Gastroesophageal sphincter (tissue), 4 donors: ENCODE data around the gene MXD3. TPM values are rescaled to one million over a fixed set of nuclear protein-coding genes. Genes with fewer than 3 reads are reported as not detected.

Experiments
- ATAC-seq: fragments of 150-250 bp; one replicate; pipeline ENCODE4 v1.9.1; 2016; ENCODE audit warnings: mild to moderate bottlenecking, moderate library complexity
- H3K27ac ChIP-seq, 4 donors: fragments of 200-600 bp; sonication (generic) in 3 of 4; 1 replicate in 3 of 4; 2 replicates in 1 of 4; pipeline ENCODE4 v1.5.1; 2016 to 2019
- H3K27me3 ChIP-seq: fragments of 200-600 bp; sonication (generic); one replicate; pipeline ENCODE4 v1.5.1; 2019
- H3K36me3 ChIP-seq, 2 donors: fragments of 200-600 bp; sonication (generic); one replicate each; pipeline ENCODE4 v1.5.1; 2019; ENCODE audit warnings: control low read depth in 1 of 2
- H3K4me1 ChIP-seq, 3 donors: fragments of 200-600 bp; sonication (generic); 1 replicate in 2 of 3; 2 replicates in 1 of 3; pipeline ENCODE4 v1.5.1; 2016 to 2019; ENCODE audit warnings: control low read depth in 2 of 3
- H3K4me3 ChIP-seq, 2 donors: fragments of 200-600 bp; sonication (generic); one replicate each; pipeline ENCODE4 v1.5.1; 2019; ENCODE audit warnings: mild to moderate bottlenecking in 1 of 2, moderate library complexity in 1 of 2
- H3K9me3 ChIP-seq, 3 donors: fragments of 200-600 bp; sonication (generic); one replicate each; pipeline ENCODE4 v1.5.1; 2017 to 2019; ENCODE audit warnings: control low read depth in 2 of 3
- CTCF ChIP-seq, 4 experiments: fragments of 200-600 bp in 2 of 4; fragments of 450-650 bp in 2 of 4; sonication (generic) in 1 of 4; IDR thresholded peaks; one replicate each; pipeline ENCODE4 v1.5.1; 2017 to 2019; ENCODE audit warnings: antibody characterized with exemption in 4 of 4, mild to moderate bottlenecking in 2 of 4, moderate library complexity in 2 of 4
- EP300 ChIP-seq: sonication (generic); formaldehyde crosslinking; IDR thresholded peaks from one replicate; pipeline ENCODE4 v1.6.1; 2017; ENCODE audit warnings: antibody characterized with exemption, mild to moderate bottlenecking
- POLR2A ChIP-seq, 2 donors: fragments of 450-650 bp; IDR thresholded peaks; one replicate each; pipeline ENCODE4 v1.6.1; 2017; ENCODE audit warnings: antibody characterized with exemption in 2 of 2, mild to moderate bottlenecking in 2 of 2, moderate library complexity in 1 of 2
- POLR2AphosphoS5 ChIP-seq: sonication (generic); formaldehyde crosslinking; IDR thresholded peaks from one replicate; pipeline ENCODE4 v1.6.1; 2017; ENCODE audit warnings: antibody characterized with exemption
- WGBS, 2 donors: methylation state at CpG; one replicate each; pipeline ENCODE4 v1.1.5; 2018; ENCODE audit warnings: low coverage in 1 of 2; 5-methylcytosine and 5-hydroxymethylcytosine counted together
- total RNA-seq, 4 donors: library from RNA; depleted of rRNA; stranded (reverse); fragments of >200 nt; gene quantifications; one replicate each; pipeline ENCODE4 v1.1.0, GENCODE V29; 2016

MXD3 gene
- total RNA-seq, 4 donors from 2014 or later = 1.7 to 10.9 (median 6.3) TPM

GRCh38 chr5:177330991-177331842, 19.5 kb upstream of the MXD3 start:
- Histone ChIP-seq H3K4me1 (no peaks in the 10 kb centered on the region), H3K36me3 (peaks cover 0 to 83% of the 10 kb centered on the region in 2 donors), H3K27me3 (no peaks in the 10 kb centered on the region), H3K27ac (no peak overlapping the region), H3K4me3 (no peak overlapping the region), H3K9me3 (no peaks in the 10 kb centered on the region)
- 76 to 79% methylated on average over 3 to 12 of the region's 27 CpGs for WGBS, 2 donors
- no peak for TF ChIP-seq CTCF (IDR thresholded peaks at IDR 0.05)
- TF ChIP-seq POLR2AphosphoS5 = no peak
- no peak for TF ChIP-seq POLR2A (IDR thresholded peaks at IDR 0.05)
- TF ChIP-seq EP300 = no peak
- no peak for ATAC-seq

GRCh38 chr5:177329883-177330282, 18.2 kb upstream of the MXD3 start:
- H3K27me3 ChIP-seq = no peaks in the 10 kb centered on the region
- no peak for ATAC-seq
- H3K36me3 ChIP-seq = peaks cover 0 to 69% of the 10 kb centered on the region in 2 donors
- no peaks in the 10 kb centered on the region for H3K9me3 ChIP-seq
- WGBS, 2 donors = 70% methylated on average over 3 of the region's 6 CpGs; no CpG with 5 or more reads in 1 of the 2 donors
- H3K4me1 ChIP-seq = no peaks in the 10 kb centered on the region
- TF ChIP-seq POLR2A (IDR thresholded peaks at IDR 0.05) (no peak), CTCF (IDR thresholded peaks at IDR 0.05) (no peak), POLR2AphosphoS5 (no peak), EP300 (no peak)
- no peak overlapping the region for H3K27ac ChIP-seq
- no peak overlapping the region for H3K4me3 ChIP-seq

GRCh38 chr5:177328545-177329231, 17.0 kb upstream of the MXD3 start:
- no peaks in the 10 kb centered on the region for H3K27me3 ChIP-seq
- H3K4me1 ChIP-seq = no peaks in the 10 kb centered on the region
- TF ChIP-seq CTCF (IDR thresholded peaks at IDR 0.05) (no peak), POLR2A (IDR thresholded peaks at IDR 0.05) (no peak), EP300 (no peak), POLR2AphosphoS5 (no peak)
- 84 to 87% methylated on average over 11 to 18 of the region's 19 CpGs for WGBS, 2 donors
- no peaks in the 10 kb centered on the region for H3K9me3 ChIP-seq
- peak overlapping the region in 1 of 4 donors; percentile 50 for H3K27ac ChIP-seq
- H3K36me3 ChIP-seq = peaks cover 0 to 57% of the 10 kb centered on the region in 2 donors
- no peak for ATAC-seq
- H3K4me3 ChIP-seq = no peak overlapping the region

GRCh38 chr5:177327539-177328522, 16.1 kb upstream of the MXD3 start:
- Histone ChIP-seq H3K4me3 (no peak overlapping the region), H3K4me1 (no peaks in the 10 kb centered on the region), H3K36me3 (peaks cover 0 to 49% of the 10 kb centered on the region in 2 donors), H3K9me3 (no peaks in the 10 kb centered on the region), H3K27ac (peak overlapping the region in 3 of 4 donors; percentile 46 to 50 (median 48)), H3K27me3 (no peaks in the 10 kb centered on the region)
- 62 to 68% methylated on average over 7 to 11 of the region's 28 CpGs for WGBS, 2 donors
- peak; percentile 57 for ATAC-seq
- no peak for TF ChIP-seq EP300
